A673 (cell line): ENCODE measurements around the gene DYNC1LI2.

Experiments used
- EZH2 ChIP-seq: fragments of 200-600 bp; sonication (generic); IDR thresholded peaks from 2 replicates; pipeline ENCODE4 v1.6.1; 2017; ENCODE audit warnings: borderline replicate concordance, low read depth, mild to moderate bottlenecking, mixed read lengths, antibody characterized with exemption, low read length; ENCODE audit not compliant: poor library complexity, severe bottlenecking
- TF ChIP-seq, protein P1 (sequence below): fragments of 300-800, 200-600 bp; sonication (generic); conservative IDR thresholded peaks from 2 replicates; pipeline ENCODE4 v1.5.1; 2017; ENCODE audit warnings: low read depth, mild to moderate bottlenecking, antibody characterized with exemption, low read length, moderate library complexity, mixed read lengths

DNA sequence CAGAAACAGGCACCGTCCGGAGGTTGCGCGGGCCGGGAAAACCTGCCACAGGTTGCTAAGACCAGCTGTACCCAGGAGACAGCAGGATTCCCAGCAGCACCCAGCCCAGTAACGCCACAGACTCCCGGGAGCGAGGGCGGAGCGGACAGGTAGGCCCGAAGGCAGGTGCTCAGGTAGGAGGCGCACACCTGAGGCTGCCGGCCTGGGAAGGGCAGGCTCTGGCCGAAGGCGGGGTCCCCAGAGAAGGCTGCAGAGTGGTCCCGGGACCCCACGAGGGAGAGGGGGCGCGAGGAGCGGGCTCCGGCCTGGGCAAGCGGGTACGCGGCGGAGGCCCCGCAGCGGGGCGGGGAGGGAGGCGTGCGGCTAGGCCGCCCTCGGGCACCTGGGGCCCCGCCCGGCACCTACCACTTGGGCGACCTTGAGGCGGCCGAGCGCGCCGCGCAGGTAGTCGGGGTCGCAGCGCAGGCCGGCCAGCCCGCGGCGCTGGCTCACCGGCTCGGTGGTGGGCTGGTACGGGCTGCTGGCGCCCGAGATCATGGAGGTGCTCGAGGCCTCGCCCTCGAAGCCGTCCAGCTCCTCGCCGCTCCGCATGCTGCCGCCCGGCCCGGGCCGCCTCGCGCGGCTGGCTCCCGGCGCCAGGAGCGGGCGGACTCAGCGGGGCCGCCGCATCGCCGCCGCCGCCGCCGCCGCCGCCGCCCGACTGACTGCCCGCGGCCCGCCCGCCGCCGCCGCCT lies 55.3 kb downstream of the DYNC1LI2 start:
- TF ChIP-seq, protein P1, sequence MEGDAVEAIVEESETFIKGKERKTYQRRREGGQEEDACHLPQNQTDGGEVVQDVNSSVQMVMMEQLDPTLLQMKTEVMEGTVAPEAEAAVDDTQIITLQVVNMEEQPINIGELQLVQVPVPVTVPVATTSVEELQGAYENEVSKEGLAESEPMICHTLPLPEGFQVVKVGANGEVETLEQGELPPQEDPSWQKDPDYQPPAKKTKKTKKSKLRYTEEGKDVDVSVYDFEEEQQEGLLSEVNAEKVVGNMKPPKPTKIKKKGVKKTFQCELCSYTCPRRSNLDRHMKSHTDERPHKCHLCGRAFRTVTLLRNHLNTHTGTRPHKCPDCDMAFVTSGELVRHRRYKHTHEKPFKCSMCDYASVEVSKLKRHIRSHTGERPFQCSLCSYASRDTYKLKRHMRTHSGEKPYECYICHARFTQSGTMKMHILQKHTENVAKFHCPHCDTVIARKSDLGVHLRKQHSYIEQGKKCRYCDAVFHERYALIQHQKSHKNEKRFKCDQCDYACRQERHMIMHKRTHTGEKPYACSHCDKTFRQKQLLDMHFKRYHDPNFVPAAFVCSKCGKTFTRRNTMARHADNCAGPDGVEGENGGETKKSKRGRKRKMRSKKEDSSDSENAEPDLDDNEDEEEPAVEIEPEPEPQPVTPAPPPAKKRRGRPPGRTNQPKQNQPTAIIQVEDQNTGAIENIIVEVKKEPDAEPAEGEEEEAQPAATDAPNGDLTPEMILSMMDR: no peak
- TF ChIP-seq EZH2: no peak
